GM20431 (cell line): ENCODE results near the gene HPGD.

ENCODE experiments used
- in situ Hi-C: fragments of 300-500 bp; cut with MseI, MboI; formaldehyde crosslinking; loops from one replicate; pipeline ENCODE4 v1.15.0; 2020; ENCODE audit warnings: low sequenced_read_pairs; ENCODE audit not compliant: unreplicated experiment

The HPGD gene

DNA sequence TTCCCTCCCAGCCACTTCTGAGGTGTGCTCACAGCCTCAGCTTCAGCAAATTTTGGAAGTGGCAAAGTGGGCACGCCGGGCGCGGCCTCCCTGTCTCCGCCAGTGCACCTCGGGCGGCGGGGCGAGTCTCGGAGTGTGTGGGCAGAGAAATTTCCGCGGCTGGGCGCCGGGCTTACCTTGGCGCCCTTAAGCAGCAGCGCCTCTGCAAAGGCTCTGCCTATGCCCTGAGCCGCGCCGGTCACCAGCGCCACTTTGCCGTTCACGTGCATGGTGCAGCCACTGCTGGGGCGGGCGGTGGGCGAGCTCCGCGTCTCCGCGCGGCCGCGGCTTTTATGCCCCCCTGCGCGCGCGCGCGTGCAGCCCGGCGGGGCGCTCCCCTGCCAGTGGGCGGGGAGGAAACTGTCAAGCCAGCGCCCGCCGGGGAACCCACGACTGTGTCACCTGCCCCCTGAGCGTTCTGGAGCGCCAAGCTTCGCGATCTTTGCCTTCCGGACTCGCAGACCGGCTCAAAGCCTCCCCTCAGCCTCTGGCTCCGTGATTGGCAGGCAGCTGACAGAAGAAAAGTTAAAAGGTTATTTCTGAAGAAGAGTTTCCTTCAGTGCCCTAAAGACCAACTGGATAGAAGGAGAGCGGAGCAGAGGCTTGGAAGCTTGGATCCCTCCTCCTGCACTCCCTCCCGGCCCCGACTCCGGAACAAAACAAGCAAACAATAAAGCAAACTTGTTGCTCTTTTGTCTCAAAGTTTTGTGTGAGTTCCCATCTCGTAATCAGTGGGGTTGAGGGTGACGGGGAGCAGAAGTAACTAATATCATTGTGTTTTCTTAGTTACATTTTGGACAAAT lies at the start of gene HPGD:
HPGD (minus strand) TSS at position 306 of the 842 bp plus-strand sequence; CDS start at position 269, 37 bp downstream.
- in situ Hi-C loops, result no loop called here

DNA sequence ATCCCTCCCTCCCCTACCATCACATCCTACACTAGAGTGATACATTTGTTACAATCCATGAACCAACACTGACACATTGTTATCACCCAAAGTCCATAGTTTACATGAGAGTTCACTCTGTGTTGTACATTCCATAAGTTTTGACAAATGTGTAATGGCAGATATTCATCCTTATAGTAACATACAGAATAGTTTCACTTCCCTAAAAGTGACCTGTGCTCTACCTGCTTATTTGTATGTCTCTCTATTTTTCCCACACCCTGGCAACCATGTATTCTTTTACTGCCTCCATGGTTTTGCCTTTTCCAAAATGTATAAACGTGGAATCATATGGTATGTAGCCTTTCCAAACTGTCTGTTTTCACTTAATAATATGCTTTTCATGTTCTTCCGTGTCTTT lies 42.2 kb upstream of the HPGD start:
- in situ Hi-C loops, result no loop called here

DNA sequence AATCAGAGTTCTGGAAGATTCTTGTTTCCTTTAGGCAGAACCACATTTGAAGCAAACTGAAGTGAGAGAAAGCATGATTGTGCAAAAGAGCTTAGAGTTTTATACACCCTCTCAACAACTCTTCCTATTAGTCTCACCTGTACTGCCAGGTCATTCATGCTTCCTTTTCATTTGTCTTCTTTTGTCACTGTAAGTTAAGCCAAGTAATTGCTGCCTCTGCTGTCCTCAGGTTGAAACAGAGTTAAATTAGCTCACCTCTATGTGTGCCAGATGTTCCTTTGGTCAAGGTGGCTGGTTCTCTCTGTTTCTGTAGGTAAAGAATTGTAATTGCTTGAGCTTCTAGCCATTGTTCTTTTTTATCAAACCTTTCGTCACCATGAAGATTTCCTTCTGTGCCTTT lies 41.1 kb upstream of the HPGD start:
- in situ Hi-C loops, result no loop called here

GRCh38 chr4:174561560-174561959 lies 39.3 kb upstream of the HPGD start:
- in situ Hi-C loops, result no loop called here

- in situ Hi-C loops, result no loop called here
These were observed 37.6 kb upstream of the HPGD start for GRCh38 chr4:174559894-174560293.

- in situ Hi-C loops, result no loop called here
These were observed 33.7 kb upstream of the HPGD start for GRCh38 chr4:174555789-174556630.

DNA sequence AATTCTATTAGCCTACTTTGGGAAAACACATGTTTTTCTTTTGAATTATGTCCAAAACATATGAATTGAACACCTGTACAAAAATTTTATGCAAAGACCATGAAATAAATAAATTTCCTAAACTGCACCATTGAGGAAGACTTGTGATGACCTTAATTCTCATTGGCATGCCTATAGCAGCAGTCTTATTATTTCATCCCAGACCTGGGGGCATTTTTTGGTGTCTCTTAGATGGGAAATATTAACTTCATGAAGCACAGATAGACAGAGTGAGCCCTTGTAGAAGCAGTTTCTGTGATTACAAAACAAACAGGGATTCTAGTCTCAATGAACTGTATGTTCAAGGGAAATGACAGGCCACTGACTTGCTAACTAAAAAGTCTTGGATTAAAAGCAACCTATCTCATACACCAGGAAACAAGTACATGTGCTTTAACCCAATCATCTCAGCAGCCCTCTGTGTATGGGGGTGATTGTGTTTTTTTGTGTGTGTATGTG lies 32.0 kb upstream of the HPGD start:
- in situ Hi-C loops, result no loop called here

DNA sequence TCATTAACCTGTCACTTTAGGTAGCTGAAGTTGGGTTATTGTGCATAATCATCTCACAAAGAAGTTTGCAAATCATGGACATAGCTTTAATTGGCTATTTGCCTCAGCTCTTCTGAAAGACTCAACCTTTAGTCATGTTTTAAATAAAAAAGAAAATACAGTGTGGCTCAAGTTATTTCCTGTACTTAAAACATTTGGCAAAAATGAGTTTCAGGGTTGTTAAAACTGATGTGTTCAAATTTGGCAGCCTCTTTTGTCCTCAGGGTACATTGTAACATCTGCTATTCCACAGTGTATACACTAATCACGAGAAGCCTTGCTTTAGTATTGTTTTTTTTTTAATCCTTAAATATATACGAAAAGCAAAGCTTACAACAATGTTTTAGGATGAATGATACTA lies 31.5 kb upstream of the HPGD start:
- in situ Hi-C loops, result no loop called here

- in situ Hi-C loops, result no loop called here
These were observed 30.7 kb upstream of the HPGD start for GRCh38 chr4:174553031-174553430.

GRCh38 chr4:174550541-174550940 lies 28.3 kb upstream of the HPGD start:
- in situ Hi-C loops, result no loop called here

- in situ Hi-C loops, result no loop called here
These were observed 27.4 kb upstream of the HPGD start for GRCh38 chr4:174549721-174550120.

- in situ Hi-C loops, result no loop called here
These were observed 23.0 kb upstream of the HPGD start for GRCh38 chr4:174545268-174545667.

- in situ Hi-C loops, result no loop called here
These were observed 22.2 kb upstream of the HPGD start for GRCh38 chr4:174544496-174544895.

DNA sequence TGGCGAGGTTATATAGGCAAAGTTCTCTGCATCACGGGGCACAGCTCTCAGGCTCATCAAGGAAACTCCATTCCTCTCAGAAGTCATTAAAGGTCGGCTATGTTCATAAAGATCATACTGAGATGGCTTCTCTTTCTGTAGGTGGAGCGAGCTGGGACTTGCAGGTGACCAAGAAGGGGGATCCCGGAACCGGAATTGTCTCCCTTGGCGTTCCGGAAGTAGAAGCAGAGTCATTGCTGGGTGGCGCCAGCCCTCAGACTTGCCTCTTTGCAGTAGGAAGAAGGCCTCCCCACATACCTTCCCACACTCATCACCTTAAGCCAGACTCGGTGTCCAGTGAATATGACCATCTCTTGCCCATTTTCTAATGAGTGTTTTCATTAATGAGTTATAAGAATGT lies 17.9 kb upstream of the HPGD start:
- in situ Hi-C loops, result no loop called here

DNA sequence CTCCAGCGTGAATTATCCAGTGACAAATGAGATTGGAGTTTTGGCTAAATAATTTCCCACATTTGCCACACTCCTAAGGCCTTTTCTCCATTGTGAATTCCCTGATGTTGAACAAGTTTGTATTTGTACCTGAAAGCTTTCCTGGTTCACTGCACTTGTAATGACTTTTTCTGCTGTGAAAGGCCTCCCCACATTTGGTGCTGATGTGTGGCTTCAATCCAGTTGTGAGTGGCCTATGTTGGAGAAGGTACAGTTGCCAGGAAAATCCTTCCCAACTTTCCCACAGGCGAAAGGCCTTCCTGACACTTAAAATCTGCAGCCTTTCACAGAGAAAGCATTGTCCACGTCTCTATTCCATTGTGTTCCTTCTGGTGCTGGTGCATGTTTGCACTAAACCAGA lies 17.3 kb upstream of the HPGD start:
- in situ Hi-C loops, result no loop called here

GRCh38 chr4:174538876-174539250 lies 16.6 kb upstream of the HPGD start:
- in situ Hi-C loops, result no loop called here

- in situ Hi-C loops, result no loop called here
These were observed 16.0 kb upstream of the HPGD start for GRCh38 chr4:174538123-174538875.

- in situ Hi-C loops, result no loop called here
These were observed 15.3 kb upstream of the HPGD start for GRCh38 chr4:174537634-174538033.

DNA sequence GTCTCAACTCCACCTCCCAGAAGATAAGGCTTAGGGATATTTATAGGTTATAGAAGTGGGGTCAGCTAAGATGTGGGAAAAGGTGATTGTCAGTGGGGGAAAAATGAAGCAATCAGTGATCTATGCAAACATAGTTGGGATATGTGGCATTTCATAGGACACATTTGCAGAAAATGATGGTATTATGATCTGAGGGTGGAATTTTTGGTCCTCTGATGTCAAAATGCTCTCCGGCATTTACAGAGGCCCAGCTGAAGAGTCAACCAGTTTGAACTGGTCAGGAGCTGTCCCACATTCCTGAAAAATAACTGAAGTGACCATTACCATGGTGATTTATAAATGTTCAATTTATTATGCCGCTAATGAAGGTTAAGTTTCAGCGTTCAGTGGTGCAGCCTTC lies 12.2 kb upstream of the HPGD start:
- in situ Hi-C loops, result no loop called here

DNA sequence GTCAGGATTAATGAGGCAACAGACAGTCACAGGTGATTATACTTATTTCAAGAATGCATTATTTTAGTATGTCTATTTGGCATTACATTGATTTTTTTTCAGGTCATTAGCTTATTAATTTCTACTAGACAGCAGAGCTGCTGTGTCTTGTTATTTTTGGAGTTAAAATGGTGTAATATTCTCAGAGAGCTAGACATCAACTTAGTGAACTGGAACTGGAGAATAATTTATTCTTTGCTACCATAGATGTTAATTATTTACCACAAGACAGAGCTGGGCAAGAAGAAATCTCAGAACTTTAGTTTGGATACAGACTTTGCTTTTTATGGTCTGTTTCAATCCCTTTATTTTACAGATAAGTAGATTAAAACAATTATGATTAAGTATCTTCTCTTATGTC lies 10.2 kb upstream of the HPGD start:
- in situ Hi-C loops, result no loop called here
